MM.1S (cell line): ENCODE measurements around the gene GRB7.

ENCODE experiments used
- DNase-seq: peaks from one replicate; pipeline ENCODE4 v3.0.0-alpha.2; 2015
- H2AFZ ChIP-seq: fragments of 300-600 bp; sonication (generic); 2 replicates; pipeline ENCODE4 v1.6.0; 2016; ENCODE audit warnings: antibody characterized with exemption, low read length
- H3F3A ChIP-seq: fragments of 300-600 bp; sonication (generic); 2 replicates; pipeline ENCODE4 v1.6.1; 2016; ENCODE audit warnings: mild to moderate bottlenecking, antibody characterized with exemption, low read length, moderate library complexity, mixed read lengths; ENCODE audit not compliant: insufficient read depth
- H3K27ac ChIP-seq: fragments of 300-600 bp; sonication (generic); 2 replicates; pipeline ENCODE4 v1.5.1; 2016; ENCODE audit warnings: mild to moderate bottlenecking, low read length
- H3K27me3 ChIP-seq: fragments of 300-600 bp; sonication (generic); replicated peaks from 2 replicates; pipeline ENCODE4 v1.6.0; 2016; ENCODE audit warnings: low read length; ENCODE audit not compliant: insufficient read depth
- H3K36me3 ChIP-seq: fragments of 300-600 bp; sonication (generic); replicated peaks from 2 replicates; pipeline ENCODE4 v1.6.1; 2016; ENCODE audit warnings: mild to moderate bottlenecking, low read length, mixed read lengths; ENCODE audit not compliant: insufficient read depth
- H3K4me1 ChIP-seq: fragments of 300-600 bp; sonication (generic); 2 replicates; pipeline ENCODE4 v1.6.1; 2016; ENCODE audit warnings: low read length, mixed read lengths
- H3K4me2 ChIP-seq: fragments of 300-600 bp; sonication (generic); 2 replicates; pipeline ENCODE4 v1.6.0; 2016; ENCODE audit warnings: low read depth, low read length
- H3K4me3 ChIP-seq: fragments of 300-600 bp; sonication (generic); 2 replicates; pipeline ENCODE4 v1.5.1; 2016; ENCODE audit warnings: low read length, mixed read lengths
- H3K79me2 ChIP-seq: fragments of 300-600 bp; sonication (generic); 2 replicates; pipeline ENCODE4 v1.6.1; 2016; ENCODE audit warnings: mixed run types, low read length, mixed read lengths
- H3K9ac ChIP-seq: fragments of 300-600 bp; sonication (generic); 2 replicates; pipeline ENCODE4 v1.6.1; 2016; ENCODE audit warnings: low read length, mixed read lengths
- H3K9me2 ChIP-seq: fragments of 300-600 bp; sonication (generic); replicated peaks from 2 replicates; pipeline ENCODE4 v1.6.1; 2016; ENCODE audit warnings: mild to moderate bottlenecking, low read length, mixed read lengths; ENCODE audit not compliant: insufficient read depth
- H3K9me3 ChIP-seq: fragments of 300-600 bp; sonication (generic); replicated peaks from 2 replicates; pipeline ENCODE4 v1.6.1; 2016; ENCODE audit warnings: mild to moderate bottlenecking, low read length, mixed read lengths; ENCODE audit not compliant: insufficient read depth
- H4K20me1 ChIP-seq: fragments of 300-600 bp; sonication (generic); 2 replicates; pipeline ENCODE4 v1.6.1; 2016; ENCODE audit warnings: mild to moderate bottlenecking, low read length, moderate library complexity, mixed read lengths; ENCODE audit not compliant: insufficient read depth
- CTCF ChIP-seq: fragments of 300-600 bp; sonication (generic); IDR thresholded peaks from 2 replicates; pipeline ENCODE4 v1.5.1; 2016; ENCODE audit warnings: antibody characterized with exemption, low read length, mixed read lengths
- EZH2 ChIP-seq: fragments of 300-600 bp; sonication (generic); optimal IDR thresholded peaks from 2 replicates; pipeline ENCODE3; 2017; ENCODE audit warnings: low read depth, mild to moderate bottlenecking, antibody characterized with exemption, low read length, mixed read lengths
- EZH2phosphoT487 ChIP-seq: fragments of 300-600 bp; sonication (generic); IDR thresholded peaks from 2 replicates; pipeline ENCODE4 v1.6.1; 2018; ENCODE audit warnings: antibody characterized with exemption, low read length

The GRB7 gene

GRCh38 chr17:39738568-39738901 is 797 bp downstream of the GRB7 start:
- TF ChIP-seq EZH2phosphoT487 (no peak), EZH2 (no peak), CTCF (no peak)
- DNase-seq: peak; percentile 77
- Histone ChIP-seq H4K20me1 (no peaks in the 10 kb centered on the region), H3K9me2 (no peaks in the 10 kb centered on the region), H3K4me3 (peak overlapping the region; percentile 56), H3K27me3 (no peaks in the 10 kb centered on the region), H2AFZ (peak overlapping the region; percentile 83), H3F3A (peaks cover 3% of the 10 kb centered on the region; the same call in 1 of the 2 replicates), H3K36me3 (no peaks in the 10 kb centered on the region), H3K79me2 (peaks cover 12% of the 10 kb centered on the region; the same call in 1 of the 2 replicates), H3K4me1 (peaks cover 6% of the 10 kb centered on the region), H3K27ac (peak overlapping the region; percentile 54; the same call in 1 of the 2 replicates), H3K9me3 (no peaks in the 10 kb centered on the region), H3K9ac (peak overlapping the region; percentile 70; the same call in 1 of the 2 replicates), H3K4me2 (peak overlapping the region; percentile 78)

- Histone ChIP-seq H3F3A (peaks cover 3% of the 10 kb centered on the region; the same call in 1 of the 2 replicates), H3K9me2 (no peaks in the 10 kb centered on the region), H2AFZ (peak overlapping the region; percentile 83), H3K79me2 (peaks cover 12% of the 10 kb centered on the region; the same call in 1 of the 2 replicates), H3K36me3 (no peaks in the 10 kb centered on the region), H3K9me3 (no peaks in the 10 kb centered on the region), H3K4me2 (peak overlapping the region; percentile 78), H3K27ac (peak overlapping the region; percentile 54; the same call in 1 of the 2 replicates), H3K4me1 (peaks cover 6% of the 10 kb centered on the region), H3K4me3 (peak overlapping the region; percentile 56), H3K9ac (peak overlapping the region; percentile 70; the same call in 1 of the 2 replicates), H3K27me3 (no peaks in the 10 kb centered on the region), H4K20me1 (no peaks in the 10 kb centered on the region)
- no peak for DNase-seq
- TF ChIP-seq EZH2 (no peak), CTCF (no peak), EZH2phosphoT487 (no peak)
These were observed 1.5 kb downstream of the GRB7 start for GRCh38 chr17:39738983-39739884.

GRCh38 chr17:39739885-39740356 is 2.2 kb downstream of the GRB7 start:
- TF ChIP-seq CTCF: no peak
- Histone ChIP-seq H3K79me2 (peaks cover 12% of the 10 kb centered on the region; the same call in 1 of the 2 replicates), H3K4me2 (peak overlapping the region; percentile 78; the same call in 1 of the 2 replicates), H4K20me1 (no peaks in the 10 kb centered on the region), H3K9me2 (no peaks in the 10 kb centered on the region), H3F3A (peaks cover 3% of the 10 kb centered on the region; the same call in 1 of the 2 replicates), H3K27me3 (no peaks in the 10 kb centered on the region), H3K27ac (no peak overlapping the region), H3K9ac (no peak overlapping the region; the same call in 1 of the 2 replicates), H3K36me3 (no peaks in the 10 kb centered on the region), H3K9me3 (no peaks in the 10 kb centered on the region), H3K4me1 (peaks cover 6% of the 10 kb centered on the region), H3K4me3 (peak overlapping the region; percentile 56; the same call in 1 of the 2 replicates), H2AFZ (peak overlapping the region; percentile 72)
- no peak for DNase-seq
